NAMALWA (cell line): Measurements from ENCODE around the gene CSTA.

Source experiments
- DNase-seq: peaks from one replicate; pipeline ENCODE4 v3.0.0-alpha.2; 2015; ENCODE audit warnings: low spot score

Gene CSTA, protein sequence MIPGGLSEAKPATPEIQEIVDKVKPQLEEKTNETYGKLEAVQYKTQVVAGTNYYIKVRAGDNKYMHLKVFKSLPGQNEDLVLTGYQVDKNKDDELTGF

DNA sequence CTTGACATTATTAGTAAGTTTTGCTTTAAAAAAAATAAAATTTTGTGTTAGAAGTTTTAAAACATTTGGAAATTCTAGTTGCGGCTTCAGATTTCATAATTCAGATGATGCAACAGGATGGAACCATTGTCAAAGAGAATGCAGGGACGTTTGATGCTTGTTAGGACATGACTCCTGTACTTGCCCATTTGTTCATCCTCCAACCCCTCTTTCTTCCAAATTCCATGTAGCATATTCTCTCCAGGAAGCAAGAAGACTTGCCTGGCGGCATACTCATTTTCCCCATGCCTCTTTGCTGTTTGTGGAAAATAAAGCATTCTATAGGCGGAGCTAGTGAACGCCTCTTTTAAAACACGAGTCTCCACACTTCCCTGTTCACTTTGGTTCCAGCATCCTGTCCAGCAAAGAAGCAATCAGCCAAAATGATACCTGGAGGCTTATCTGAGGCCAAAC is at the start of gene CSTA:
Gene CSTA, plus strand, starts transcription at position 378 of the 453 bp plus-strand sequence. Its CDS starts 45 bp downstream, at position 423.
- DNase-seq, result no peak

DNA sequence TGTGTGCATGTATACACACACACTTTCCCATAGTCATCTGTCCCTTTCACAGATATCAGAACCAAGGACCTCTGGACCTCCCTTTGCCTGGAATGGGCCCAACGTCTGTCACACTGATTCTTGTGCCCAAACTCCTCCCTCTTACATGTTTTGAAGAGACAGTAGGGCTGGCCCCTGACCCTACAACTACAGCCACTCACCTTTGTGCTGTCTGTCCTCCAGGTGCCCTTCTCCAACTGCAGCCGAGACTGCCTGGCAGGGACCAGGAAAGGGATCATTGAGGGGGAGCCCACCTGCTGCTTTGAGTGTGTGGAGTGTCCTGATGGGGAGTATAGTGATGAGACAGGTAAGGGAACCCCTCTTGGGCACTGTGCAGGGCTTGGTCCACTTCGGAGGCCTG is 43.2 kb upstream of the CSTA start:
- DNase-seq, result no peak

DNA sequence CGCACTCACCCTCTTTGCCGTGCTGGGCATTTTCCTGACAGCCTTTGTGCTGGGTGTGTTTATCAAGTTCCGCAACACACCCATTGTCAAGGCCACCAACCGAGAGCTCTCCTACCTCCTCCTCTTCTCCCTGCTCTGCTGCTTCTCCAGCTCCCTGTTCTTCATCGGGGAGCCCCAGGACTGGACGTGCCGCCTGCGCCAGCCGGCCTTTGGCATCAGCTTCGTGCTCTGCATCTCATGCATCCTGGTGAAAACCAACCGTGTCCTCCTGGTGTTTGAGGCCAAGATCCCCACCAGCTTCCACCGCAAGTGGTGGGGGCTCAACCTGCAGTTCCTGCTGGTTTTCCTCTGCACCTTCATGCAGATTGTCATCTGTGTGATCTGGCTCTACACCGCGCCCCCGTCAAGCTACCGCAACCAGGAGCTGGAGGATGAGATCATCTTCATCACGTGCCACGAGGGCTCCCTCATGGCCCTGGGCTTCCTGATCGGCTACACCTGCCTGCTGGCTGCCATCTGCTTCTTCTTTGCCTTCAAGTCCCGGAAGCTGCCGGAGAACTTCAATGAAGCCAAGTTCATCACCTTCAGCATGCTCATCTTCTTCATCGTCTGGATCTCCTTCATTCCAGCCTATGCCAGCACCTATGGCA is 41.1 kb upstream of the CSTA start:
- DNase-seq, result no peak

DNA sequence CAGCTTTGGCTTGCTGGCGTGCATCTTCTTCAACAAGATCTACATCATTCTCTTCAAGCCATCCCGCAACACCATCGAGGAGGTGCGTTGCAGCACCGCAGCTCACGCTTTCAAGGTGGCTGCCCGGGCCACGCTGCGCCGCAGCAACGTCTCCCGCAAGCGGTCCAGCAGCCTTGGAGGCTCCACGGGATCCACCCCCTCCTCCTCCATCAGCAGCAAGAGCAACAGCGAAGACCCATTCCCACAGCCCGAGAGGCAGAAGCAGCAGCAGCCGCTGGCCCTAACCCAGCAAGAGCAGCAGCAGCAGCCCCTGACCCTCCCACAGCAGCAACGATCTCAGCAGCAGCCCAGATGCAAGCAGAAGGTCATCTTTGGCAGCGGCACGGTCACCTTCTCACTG is 40.6 kb upstream of the CSTA start:
- DNase-seq, result no peak

DNA sequence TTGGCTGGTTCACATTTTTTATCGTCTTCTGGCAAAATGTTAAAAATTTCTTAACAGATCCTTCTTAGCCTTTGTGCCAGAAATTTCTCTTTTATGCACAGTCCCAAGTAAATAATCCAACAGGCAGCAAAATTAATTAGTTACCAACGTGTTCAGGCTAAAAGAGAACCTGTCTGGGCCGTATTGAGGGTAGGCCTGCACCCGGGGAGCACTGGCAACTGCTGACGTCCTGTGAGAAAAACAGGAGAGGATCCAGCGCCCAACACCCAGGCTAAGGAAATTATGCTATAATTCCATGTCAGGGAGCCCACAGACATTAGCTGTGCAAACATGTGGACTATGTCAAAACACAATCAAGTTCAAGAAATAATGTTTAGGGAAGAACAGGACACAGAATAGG is 30.7 kb upstream of the CSTA start:
- DNase-seq, result no peak

DNA sequence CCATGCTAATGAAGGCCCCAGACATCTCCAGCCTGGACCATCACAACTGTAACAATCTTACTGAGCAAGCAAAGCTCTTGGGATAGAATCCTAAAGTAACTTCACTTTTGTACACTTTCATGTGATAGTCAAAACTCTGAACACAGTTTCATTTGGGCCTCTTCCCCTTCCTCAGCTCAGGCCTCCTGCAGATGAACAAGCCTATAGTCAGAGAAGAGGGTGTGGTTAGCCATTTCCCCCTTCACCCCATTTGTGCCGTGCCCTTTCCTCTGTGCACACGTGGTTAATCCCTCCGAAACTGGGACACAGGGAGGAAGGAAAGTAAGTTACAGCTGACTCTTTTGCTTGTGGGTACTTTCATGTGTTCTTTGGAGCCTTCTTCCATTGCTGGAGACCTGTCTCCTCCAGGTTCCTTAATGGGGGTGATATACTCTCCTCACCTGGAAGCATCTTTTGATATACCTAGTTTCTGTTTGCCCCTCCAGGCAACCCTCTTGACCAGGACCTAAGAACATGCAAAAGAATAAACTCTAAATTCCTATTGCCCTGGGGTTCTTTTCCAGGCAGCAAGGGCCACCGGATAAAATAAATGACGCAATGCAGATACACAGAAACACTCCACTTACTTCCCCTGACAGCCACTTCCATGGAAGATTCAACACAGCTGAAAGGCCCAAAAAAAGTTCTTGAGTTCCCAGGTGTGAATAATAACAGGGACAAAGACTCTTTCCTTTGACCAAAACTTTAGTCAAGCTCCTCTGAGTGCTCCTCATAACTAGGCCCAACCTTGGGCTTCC is 29.6 kb upstream of the CSTA start:
- DNase-seq, result no peak

DNA sequence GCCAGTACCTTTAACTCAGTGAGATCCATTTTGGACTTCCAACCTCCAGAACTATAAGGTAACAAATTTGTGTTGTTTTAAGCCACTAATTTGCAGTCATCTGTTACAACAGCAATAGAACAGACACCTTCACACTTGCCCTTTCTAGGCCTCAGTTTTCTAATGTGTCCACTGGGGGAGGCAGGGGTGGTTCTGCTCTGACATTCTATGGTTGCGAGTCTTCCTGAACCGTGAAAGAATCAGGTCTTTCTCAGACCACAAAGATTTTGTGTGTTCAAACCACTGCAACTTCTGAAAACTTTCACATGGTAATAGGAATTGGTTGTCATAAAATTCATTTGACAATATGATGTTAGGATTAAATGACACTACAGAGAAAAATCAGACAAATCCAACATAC is 26.8 kb upstream of the CSTA start:
- peak; percentile 29 for DNase-seq

DNA sequence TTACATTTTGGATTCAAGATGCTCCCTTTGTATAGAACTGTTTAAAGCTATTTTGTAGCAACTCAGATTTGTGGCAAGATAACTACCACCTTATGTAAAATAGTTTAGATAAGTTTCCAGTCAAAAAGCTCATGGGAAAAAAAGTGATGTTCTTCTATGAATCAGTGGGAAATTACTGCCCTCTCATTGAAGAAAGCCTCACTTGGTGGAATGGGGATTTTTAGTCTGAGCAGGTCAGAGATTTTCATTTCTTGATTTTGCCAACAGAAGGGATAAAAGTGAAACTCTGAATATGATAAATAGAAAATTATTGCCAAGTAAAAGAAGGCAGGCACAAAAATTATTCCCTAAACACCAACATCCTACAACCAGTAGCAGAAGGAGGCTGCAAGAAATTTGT is 25.8 kb upstream of the CSTA start:
- DNase-seq, result no peak

DNA sequence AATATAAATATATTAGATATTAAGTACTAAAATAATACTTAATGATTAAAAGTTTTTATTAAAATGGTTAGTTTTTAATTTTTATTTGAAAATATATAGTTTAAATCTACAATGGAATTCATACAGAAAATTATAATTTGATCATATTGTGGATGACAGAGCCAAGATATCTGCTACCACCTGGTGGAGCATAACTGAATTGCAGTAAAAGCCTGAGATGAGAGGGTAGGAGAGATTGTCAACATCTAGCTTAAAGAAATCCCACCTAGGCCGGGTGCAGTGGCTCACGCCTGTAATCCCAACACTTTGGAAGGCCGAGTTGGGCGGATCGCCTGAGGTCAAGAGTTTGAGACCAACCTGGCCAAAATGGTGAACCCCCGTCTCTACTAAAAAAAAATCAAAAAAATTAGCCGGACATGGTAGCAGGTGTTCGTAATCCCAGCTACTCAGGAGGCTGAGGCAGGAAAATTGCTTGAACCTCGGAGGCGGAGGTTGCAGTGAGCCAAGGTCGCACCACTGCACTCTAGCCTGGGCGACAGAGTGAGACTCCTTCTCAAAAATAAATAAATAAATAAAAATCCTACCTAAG is 25.1 kb upstream of the CSTA start:
- peak; percentile 75 for DNase-seq

DNA sequence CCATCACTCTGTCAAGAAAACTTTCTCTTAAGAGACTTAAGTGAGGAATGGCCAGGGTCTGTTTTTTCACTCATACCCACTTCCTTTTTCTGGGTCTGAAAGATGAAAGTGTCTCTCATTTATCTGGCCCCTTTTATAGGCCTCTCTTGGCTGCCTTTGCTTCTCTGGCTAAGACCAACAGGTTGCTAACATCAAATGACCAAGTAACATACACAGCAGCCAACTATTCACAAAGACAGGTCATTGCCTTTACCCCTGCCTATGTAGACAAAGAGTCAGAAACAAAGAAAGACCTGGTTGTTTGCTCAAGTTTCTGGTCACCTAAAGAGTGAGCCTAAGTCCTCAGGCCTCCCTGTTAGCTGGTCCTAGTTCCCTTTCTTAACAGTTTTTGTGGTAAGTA is 24.0 kb upstream of the CSTA start:
- peak; percentile 6 for DNase-seq

DNA sequence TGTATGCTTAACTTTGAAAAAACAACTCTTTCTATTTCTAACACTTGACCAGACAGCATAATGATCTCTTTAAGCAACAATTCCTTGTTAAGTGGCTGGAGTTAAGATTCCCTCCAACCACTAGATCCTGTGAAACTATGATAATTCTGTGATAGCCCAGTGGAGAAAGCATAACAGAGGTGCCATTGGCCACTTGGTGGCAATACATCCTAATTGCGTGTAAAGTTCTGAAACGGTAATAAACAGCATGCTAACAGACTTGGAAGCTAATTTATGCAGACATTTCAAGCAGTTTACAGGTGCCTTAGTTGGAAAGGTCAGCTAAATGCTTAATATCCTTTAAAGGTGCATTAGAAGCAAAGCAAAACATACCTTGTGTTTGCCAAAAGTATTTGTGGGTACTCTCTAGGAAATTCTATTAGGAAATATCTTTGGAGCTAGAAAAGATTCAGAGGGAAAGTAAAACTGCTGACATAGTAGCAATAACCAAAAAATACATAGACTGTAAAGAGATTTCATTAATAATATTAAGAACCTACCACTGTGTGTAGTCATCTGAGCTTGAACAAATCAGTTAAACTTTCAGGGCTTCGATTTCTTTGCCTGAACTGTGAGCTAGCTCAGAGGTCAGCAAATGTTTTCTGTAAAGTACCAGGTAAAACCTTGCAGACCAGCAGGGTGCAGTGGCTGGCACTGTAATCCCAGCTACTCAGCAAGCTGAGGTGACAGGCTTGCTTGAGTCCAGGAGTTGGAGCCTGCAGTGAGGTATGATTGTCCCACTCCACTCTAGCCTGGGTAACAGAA is 19.0 kb upstream of the CSTA start:
- DNase-seq, result peak; percentile 40

DNA sequence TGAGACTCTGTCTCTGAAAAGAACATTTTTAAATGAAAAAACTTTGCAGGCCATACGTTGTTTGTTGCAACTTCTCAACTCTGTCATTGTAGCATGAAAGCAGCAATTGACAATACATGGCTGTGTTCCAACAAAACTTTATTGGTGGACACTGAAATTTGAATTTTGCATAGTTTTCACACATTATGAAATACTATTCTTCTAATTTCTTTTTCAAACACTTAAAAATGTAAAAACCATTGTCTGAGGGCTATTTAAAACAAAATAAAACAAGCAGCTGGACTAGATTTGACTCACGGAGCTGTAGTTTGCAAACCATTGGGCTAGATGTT is 18.5 kb upstream of the CSTA start:
- DNase-seq, result no peak

DNA sequence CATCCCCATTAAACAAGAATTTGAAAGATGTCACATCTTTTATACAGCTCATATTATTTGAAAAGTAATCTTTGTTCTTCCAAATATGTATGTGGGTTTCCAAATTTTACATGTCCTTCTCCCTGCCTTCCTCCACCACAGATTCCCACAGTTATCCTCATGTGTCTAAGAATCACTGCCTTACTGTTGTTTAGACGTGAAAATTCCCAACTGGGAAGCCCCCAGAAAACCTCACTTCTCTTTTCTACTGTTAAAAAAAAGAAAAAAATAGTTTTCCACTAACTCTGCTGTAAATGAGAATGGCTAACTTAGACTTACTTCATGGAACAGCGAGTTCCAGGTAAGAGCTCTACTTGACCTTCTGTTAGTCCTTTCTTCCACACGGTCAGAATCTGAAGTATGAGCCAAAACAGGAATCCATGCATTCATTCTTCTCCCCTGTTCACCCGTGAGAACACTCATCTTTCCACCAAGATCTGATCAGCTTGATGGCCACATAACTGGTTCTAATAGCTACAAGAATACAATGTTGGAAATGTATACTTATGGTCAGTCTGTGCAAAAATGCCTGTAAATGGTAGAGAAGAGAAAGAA is 17.9 kb upstream of the CSTA start:
- no peak for DNase-seq

DNA sequence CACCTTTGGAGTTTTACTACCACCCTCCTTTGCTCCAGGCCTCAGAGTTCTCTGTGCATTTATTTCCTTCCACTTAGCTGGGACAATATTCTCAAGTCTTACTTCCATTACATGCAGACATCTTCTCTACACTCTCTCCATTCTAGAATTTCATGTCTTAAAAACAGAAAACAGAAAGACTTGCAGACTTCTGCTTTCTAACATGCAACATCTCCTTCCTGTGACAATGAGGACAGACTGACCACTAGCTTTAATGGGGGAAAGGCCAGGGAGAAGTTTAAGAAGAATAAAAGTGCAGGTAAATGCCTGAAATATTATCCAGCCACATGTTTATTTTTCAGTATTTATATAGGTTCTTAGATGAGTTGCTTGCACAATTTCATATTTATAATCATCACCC is 17.1 kb upstream of the CSTA start:
- no peak for DNase-seq

DNA sequence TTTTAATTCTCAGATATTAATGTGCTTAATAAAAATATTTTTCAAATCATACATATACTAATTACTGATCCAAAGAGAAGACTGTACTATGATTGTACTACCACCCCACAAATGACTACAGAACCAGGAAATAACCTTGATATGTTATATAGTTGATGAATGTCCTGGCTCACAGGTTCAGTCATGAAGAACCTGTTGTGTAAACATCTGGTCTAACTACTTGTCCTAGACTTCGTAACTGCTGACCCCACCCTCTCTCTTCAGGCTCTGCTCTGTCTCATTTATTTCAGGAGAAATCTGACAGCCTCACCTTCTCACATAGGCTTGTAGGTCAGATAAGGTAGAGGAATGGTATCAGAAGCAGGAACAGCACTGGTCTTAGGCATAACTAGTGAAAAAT is 14.7 kb upstream of the CSTA start:
- no peak for DNase-seq

DNA sequence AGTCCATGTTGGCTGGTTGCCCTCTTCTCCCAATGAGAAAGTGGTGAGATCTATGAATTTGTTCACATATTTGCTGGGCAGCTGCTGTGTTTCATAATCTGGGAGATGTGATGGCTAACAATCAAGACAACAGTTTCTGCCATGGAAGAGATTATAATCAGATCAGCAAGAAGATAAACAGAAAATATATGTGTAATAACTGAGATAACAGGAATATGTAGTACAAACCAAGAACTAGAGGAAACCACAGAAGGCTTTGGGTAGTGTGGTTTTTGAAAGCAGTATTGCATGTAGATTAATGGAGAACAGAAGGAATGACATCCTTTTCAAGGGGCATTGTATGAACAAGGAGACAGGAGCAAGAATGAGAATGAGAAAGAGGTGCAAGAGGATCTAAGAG is 12.2 kb upstream of the CSTA start:
- no peak for DNase-seq

DNA sequence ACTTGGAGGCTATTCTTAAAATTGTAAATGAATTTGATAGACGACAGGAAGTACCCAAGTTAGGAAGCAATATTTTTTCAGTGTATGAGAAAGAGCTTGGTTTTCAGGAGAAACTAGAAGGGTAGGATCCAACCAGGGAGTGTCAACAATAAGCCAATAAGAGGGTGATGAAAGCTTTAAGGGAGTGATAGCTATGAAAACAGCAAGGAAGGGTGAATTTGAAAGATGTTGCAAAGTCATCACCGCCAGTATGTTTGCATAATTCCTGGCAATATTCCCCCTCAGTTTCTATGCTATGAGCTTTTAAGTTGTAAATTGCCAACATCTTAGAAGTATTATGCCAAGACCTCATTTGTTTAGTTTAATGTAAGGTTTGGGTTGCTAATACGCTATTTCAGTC is 11.8 kb upstream of the CSTA start:
- DNase-seq, result no peak

DNA sequence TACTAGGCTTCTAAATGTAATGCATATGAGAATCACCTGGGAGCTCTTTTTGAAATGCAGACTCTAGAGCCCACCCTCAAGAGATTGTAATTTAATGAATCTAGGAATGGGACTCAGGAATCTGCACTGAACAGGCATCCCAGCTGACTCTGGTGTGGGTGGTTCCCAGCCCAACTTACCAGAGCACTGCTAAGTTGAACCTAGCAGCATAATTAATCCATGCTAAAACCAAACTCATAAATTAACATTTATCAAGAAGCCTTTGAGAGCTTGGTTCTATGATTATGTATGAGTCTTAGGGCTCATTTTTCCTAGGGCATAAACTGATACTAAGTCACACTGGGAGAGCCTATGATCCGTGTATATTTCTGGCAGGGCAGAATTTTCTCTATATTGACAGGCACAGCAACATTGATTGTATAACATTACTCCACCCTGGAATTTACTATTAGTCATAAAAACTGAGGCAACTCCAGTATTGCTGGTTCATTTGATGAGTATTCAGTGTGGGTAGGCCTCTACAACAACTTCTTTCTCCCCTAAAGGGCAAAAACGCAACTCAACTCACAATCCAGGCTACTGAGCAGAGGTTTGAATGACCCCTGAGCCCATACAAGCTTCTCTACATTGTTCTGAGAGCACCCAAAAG is 10.7 kb upstream of the CSTA start:
- no peak for DNase-seq

DNA sequence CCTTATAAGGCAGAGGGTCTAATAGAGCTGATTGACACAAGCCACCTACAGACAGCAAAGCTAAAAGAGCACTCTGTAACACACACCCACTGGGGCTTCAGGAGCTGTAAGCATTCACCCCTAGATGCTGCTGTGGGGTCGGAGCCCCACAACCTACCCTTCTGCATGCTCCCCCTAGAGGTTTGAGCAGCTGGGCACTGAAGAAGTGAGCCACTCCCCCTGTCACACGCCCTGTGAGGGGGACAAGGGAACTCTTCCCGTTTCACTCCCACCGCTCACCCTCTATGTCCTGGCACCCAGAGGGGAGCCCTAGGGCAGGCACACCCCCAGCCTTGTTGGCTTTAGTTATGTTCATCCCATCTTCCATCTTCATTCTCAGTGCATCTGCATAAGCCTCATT is 9.4 kb upstream of the CSTA start:
- DNase-seq, result peak; percentile 20

DNA sequence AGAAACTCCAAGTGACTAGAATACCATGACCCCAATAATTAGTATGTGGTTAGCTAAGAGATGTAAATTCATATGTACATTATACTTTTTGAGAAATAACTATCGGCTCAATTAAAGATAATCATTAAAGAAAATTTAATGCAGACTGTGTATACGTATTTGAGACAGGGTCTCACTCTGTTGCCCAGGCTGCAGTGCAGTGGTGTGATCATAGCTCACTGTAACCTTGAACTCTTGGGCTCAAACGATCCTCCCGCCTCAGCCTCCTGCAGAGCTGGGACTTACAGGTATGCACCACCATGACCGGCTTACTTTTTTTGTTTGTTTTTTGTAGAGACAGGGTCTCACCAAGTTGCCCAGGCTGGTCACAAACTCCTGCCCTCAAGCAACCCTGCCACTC is 8.7 kb upstream of the CSTA start:
- no peak for DNase-seq

DNA sequence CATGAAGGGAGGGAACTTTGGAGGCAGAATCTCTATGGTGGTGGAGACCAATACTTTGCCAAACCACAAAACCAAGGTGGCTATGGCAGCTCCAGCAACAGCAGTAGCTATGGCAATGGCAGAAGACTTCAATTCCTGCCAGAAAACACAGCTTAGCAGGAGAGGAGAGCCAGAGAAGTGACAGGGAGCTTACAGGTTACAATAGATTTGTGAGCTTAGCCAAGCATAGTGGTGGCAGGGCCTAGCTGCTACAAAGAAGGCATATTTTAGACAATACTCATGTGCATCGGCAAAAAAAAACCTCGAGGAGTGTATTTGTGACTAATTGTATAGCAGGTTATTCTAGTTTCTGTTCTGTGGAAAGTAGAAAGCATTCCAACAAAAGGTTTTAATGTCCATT is 6.4 kb upstream of the CSTA start:
- DNase-seq, result no peak
